ENCODE results near the gene C1RL. TPM values are rescaled to one million over a fixed set of nuclear protein-coding genes. Genes with fewer than 3 reads are reported as not detected.

Gene C1RL
- total RNA-seq (2021; ENCODE audit: unreplicated experiment) (25.9 TPM), Bru-seq, nascent RNA (percentile 88 among the genes with signal in this experiment), BruChase-seq, experiment 1, labeled RNA remaining after a 6-hour chase (percentile 91 among the genes with signal in this experiment), BruChase-seq, experiment 2, labeled RNA remaining after a 2-hour chase (percentile 93 among the genes with signal in this experiment)
- 19.2 and 19.7 TPM in 2 replicates for polyA plus RNA-seq (2012)
- long read RNA-seq, partial matches to known transcripts, result 0 of 13 reads
- long read RNA-seq, other reads (novel, unspliced or antisense), result 11 of 13 reads

- Histone ChIP-seq H3K4me3 (replicated peaks in 1 of 2; ENCODE audit: low read depth in 1 of 2, low read length in 2 of 2) (peak within 1 kb of the TSS; percentile 85 to 86), H3K9ac (ENCODE audit: low read length) (peak within 1 kb of the TSS; percentile 87), H3K4me1 (ENCODE audit: control insufficient read depth in 1 of 2, insufficient read depth in 2 of 2, low read length in 2 of 2) (peaks cover 4 to 16% of the 10 kb centered on the region in 2 experiments; a peak in 3 of 4 replicates), H3K36me3 (ENCODE audit: control insufficient read depth in 1 of 2, insufficient read depth in 2 of 2, low read length in 2 of 2) (peaks cover 0 to 4% of the 10 kb centered on the region in 2 experiments; a peak in 1 of 4 replicates), H3K9me3 (ENCODE audit: control insufficient read depth in 1 of 2, insufficient read depth in 1 of 2, low read depth in 1 of 2, low read length in 2 of 2) (peaks cover 9 to 11% of the 10 kb centered on the region in 2 experiments; a peak in 1 of 4 replicates), H3K27me3 (ENCODE audit: insufficient read depth, low read length) (no peaks in the 10 kb centered on the region), H2AFZ (ENCODE audit: low read depth, low read length, poor library complexity, severe bottlenecking) (no peak within 1 kb of the TSS), H3K9me2 (ENCODE audit: insufficient read depth) (no peaks in the 10 kb centered on the region), H3K27ac (ENCODE audit: low read depth, low read length) (peak within 1 kb of the TSS; percentile 88), H3K79me2 (ENCODE audit: insufficient read depth, low read length) (peaks cover 25% of the 10 kb centered on the region), H3K4me2 (ENCODE audit: low read length) (peak within 1 kb of the TSS; percentile 96), H4K20me1 (ENCODE audit: insufficient read depth) (no peaks in the 10 kb centered on the region)
- RAD21 ChIA-PET (ENCODE audit: low non-redundant PET in 1 of 2, low total read pairs in 2 of 2, uncharacterized antibody in 2 of 2, unreplicated experiment in 2 of 2), result interaction anchor here (1.0 to 2.0 kb wide), 3 partner anchors 163 to 164 kb away, joined by 3 to 7 read pairs (median 4); no protein-coding TSS in a partner anchor
- BruUV-seq (replicated peaks), result TSS peak; percentile 62
- CTCF ChIA-PET, result interaction anchor here (0.7 to 4.2 kb wide), 10 partner anchors 9 to 240 kb away, joined by 3 to 34 read pairs (median 5); partner anchors contain the start of genes C12orf57, RNU7-1 and SPSB2
- TF ChIP-seq EZH2phosphoT487 (IDR thresholded peaks at IDR 0.05; ENCODE audit: borderline replicate concordance) (no peak), ELF1 (IDR thresholded peaks at IDR 0.05; ENCODE audit: borderline replicate concordance, low read depth) (no peak), POLR2A (IDR thresholded peaks at IDR 0.05; ENCODE audit: borderline replicate concordance, extremely low read depth, insufficient read depth, insufficient read length) (no peak), YY1 (IDR thresholded peaks at IDR 0.05; ENCODE audit: extremely low read depth, insufficient replicate concordance, low read depth, low read length) (no peak), CTCF (IDR thresholded peaks at IDR 0.05 in 2 of 3, conservative IDR thresholded peaks at IDR 0.05 in 1 of 3; ENCODE audit: borderline replicate concordance in 1 of 3, insufficient read depth in 1 of 3, low read depth in 2 of 3, low read length in 2 of 3) (peak; percentile 69 to 96 (median 95); a peak in 5 of 6 replicates), SRF (IDR thresholded peaks at IDR 0.05; ENCODE audit: low read depth) (no peak), EGR1 (IDR thresholded peaks at IDR 0.05; ENCODE audit: low read depth) (no peak), ZNF274 (IDR thresholded peaks at IDR 0.05; ENCODE audit: low read depth, low read length) (no peak), REST (IDR thresholded peaks at IDR 0.05; ENCODE audit: low read depth) (no peak), SP1 (IDR thresholded peaks at IDR 0.05; ENCODE audit: low read depth) (no peak), EZH2 (IDR thresholded peaks at IDR 0.05) (no peak), POLR2AphosphoS5 (IDR thresholded peaks at IDR 0.05; ENCODE audit: low read depth, low read length) (peak; percentile 77), JUND (IDR thresholded peaks at IDR 0.05) (no peak), CEBPB (IDR thresholded peaks at IDR 0.05; ENCODE audit: low read depth) (peak; percentile 93), RAD21 (IDR thresholded peaks at IDR 0.05; ENCODE audit: low read depth) (peak; percentile 71), ZFX (IDR thresholded peaks at IDR 0.05) (0 out of 2 replicates have a peak, but pooled peaks have one; percentile 19), CBX3 (IDR thresholded peaks at IDR 0.05; ENCODE audit: low read depth) (no peak)
- TF ChIP-seq, protein P1, sequence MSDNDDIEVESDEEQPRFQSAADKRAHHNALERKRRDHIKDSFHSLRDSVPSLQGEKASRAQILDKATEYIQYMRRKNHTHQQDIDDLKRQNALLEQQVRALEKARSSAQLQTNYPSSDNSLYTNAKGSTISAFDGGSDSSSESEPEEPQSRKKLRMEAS (IDR thresholded peaks at IDR 0.05), result no peak; the same call in 1 of the 2 replicates
- ATAC-seq, result peak; percentile 69
- POLR2A ChIA-PET, result interaction anchor here (0.5 to 3.8 kb wide), 11 partner anchors 15 to 240 kb away, joined by 3 to 77 read pairs (median 3); partner anchors contain the start of genes C12orf57, C1R, LPCAT3 and RNU7-1
- intact Hi-C loops (cut with micrococcal nuclease), result loop anchor here (1.0 to 2.0 kb wide), 4 partner anchors 90 to 236 kb away; partner anchors contain the start of genes C12orf57, EMG1, LPCAT3 and PHB2
- DNase-seq (ENCODE audit: low read depth, low spot score), result peak; percentile 50
Observed at GRCh38 chr12:7108796-7109571, at the start of gene C1RL. Gene C1RL, minus strand, starts transcription at chr12:7109214. Its CDS starts 34 bp downstream, at chr12:7109180.
